GM19324 (cell line): ENCODE measurements around the gene SLC7A6.

Experiments
- ATAC-seq: cut with Tn5 transposase; IDR thresholded peaks from one replicate; pipeline ENCODE4 v1.9.1; 2021; ENCODE audit warnings: mild to moderate bottlenecking, moderate library complexity; ENCODE audit not compliant: unreplicated experiment, low FRiP score

Gene SLC7A6

GRCh38 chr16:68264128-68265077 lies at the start of gene SLC7A6:
Gene SLC7A6 (plus strand): TSS chr16:68264526. CDS start chr16:68274727, 10,201 bp downstream.
- ATAC-seq = peak; percentile 68

- no peak for ATAC-seq
Measured at GRCh38 chr16:68214726-68215125, 49.6 kb upstream of the SLC7A6 start.

- ATAC-seq = no peak
Measured at GRCh38 chr16:68215302-68215701, 49.0 kb upstream of the SLC7A6 start.

- no peak for ATAC-seq
Measured at GRCh38 chr16:68216240-68216639, 48.1 kb upstream of the SLC7A6 start.

- no peak for ATAC-seq
Measured at GRCh38 chr16:68217506-68217905, 46.8 kb upstream of the SLC7A6 start.

- ATAC-seq = no peak
Measured at GRCh38 chr16:68219725-68220351, 44.5 kb upstream of the SLC7A6 start.

GRCh38 chr16:68223072-68223471 lies 41.3 kb upstream of the SLC7A6 start:
- no peak for ATAC-seq

GRCh38 chr16:68226116-68226515 lies 38.2 kb upstream of the SLC7A6 start:
- no peak for ATAC-seq

- ATAC-seq = no peak
Measured at GRCh38 chr16:68227183-68227793, 37.0 kb upstream of the SLC7A6 start.

GRCh38 chr16:68227850-68228553 lies 36.3 kb upstream of the SLC7A6 start:
- no peak for ATAC-seq

- ATAC-seq = no peak
Measured at GRCh38 chr16:68228652-68229051, 35.7 kb upstream of the SLC7A6 start.

- no peak for ATAC-seq
Measured at GRCh38 chr16:68229431-68230175, 34.7 kb upstream of the SLC7A6 start.

GRCh38 chr16:68230176-68230571 lies 34.2 kb upstream of the SLC7A6 start:
- no peak for ATAC-seq

- no peak for ATAC-seq
Measured at GRCh38 chr16:68230956-68231355, 33.4 kb upstream of the SLC7A6 start.

- no peak for ATAC-seq
Measured at GRCh38 chr16:68231384-68232136, 32.8 kb upstream of the SLC7A6 start.

GRCh38 chr16:68232335-68232734 lies 32.0 kb upstream of the SLC7A6 start:
- no peak for ATAC-seq

- no peak for ATAC-seq
Measured at GRCh38 chr16:68233085-68233834, 31.1 kb upstream of the SLC7A6 start.

GRCh38 chr16:68233835-68234187 lies 30.5 kb upstream of the SLC7A6 start:
- no peak for ATAC-seq
